GM12878 (cell line): ENCODE measurements around the gene IFT22.
"Not testable (repeated sequence)": the region's sequence is repeated elsewhere in the genome, so short reads cannot be mapped to it uniquely, and the experiment has no call there.

Source experiments
- CTCF ChIP-seq, 3 experiments: IDR thresholded peaks in 2 of 3; conservative IDR thresholded peaks in 1 of 3; 2 replicates each; pipeline ENCODE4 v1.5.1; 2011; ENCODE audit warnings: low read depth in 3 of 3, low read length in 3 of 3, mild to moderate bottlenecking in 3 of 3, control low read depth in 2 of 3, moderate library complexity in 2 of 3, inconsistent platforms in 1 of 3, mixed read lengths in 1 of 3; ENCODE audit not compliant: control insufficient read depth in 2 of 3, insufficient read depth in 1 of 3; ENCODE audit errors: extremely low read depth in 1 of 3
- MTA3 ChIP-seq: IDR thresholded peaks from 2 replicates; pipeline ENCODE4 v1.6.1; 2012; ENCODE audit warnings: low read length, inconsistent platforms, borderline replicate concordance
- NFYB ChIP-seq: IDR thresholded peaks from 2 replicates; pipeline ENCODE4 v1.6.1; 2011; ENCODE audit warnings: low read depth, mild to moderate bottlenecking, low read length, improper control_type of control experiment, moderate library complexity; ENCODE audit not compliant: insufficient read depth
- SRF ChIP-seq, 2 experiments: IDR thresholded peaks; 2 replicates each; pipeline ENCODE4 v1.6.1; 2011; ENCODE audit warnings: low read depth in 2 of 2, low read length in 2 of 2, mild to moderate bottlenecking in 1 of 2, moderate library complexity in 1 of 2
- ZNF274 ChIP-seq: IDR thresholded peaks from one replicate; pipeline ENCODE4 v1.8.0; 2011; ENCODE audit not compliant: insufficient read length, insufficient read depth

- not testable (repeated sequence) for TF ChIP-seq SRF (IDR thresholded peaks at IDR 0.05; ENCODE audit: low read depth in 2 of 2, low read length in 2 of 2); MTA3; NFYB; ZNF274
- peak; percentile 30 to 53 (median 51) for TF ChIP-seq CTCF (IDR thresholded peaks at IDR 0.05 in 2 of 3, conservative IDR thresholded peaks at IDR 0.05 in 1 of 3; ENCODE audit: control insufficient read depth in 2 of 3, extremely low read depth in 1 of 3, insufficient read depth in 1 of 3, low read depth in 3 of 3, low read length in 3 of 3)
Measured at GRCh38 chr7:101290186-101291037, 31.2 kb downstream of the IFT22 start.
